GM12891 (cell line): ENCODE measurements around the gene ZNF487.

Experiments
- PAX5 ChIP-seq: IDR thresholded peaks from 2 replicates; pipeline ENCODE4 v1.6.1; 2011; ENCODE audit warnings: low read length, moderate library complexity, mild to moderate bottlenecking; ENCODE audit not compliant: insufficient read depth, severe bottlenecking
- POLR2A ChIP-seq: IDR thresholded peaks from 2 replicates; pipeline ENCODE4 v1.6.1; 2011; ENCODE audit warnings: low read depth, low read length, control low read depth
- POLR2AphosphoS5 ChIP-seq: IDR thresholded peaks from 2 replicates; pipeline ENCODE4 v1.6.1; 2011; ENCODE audit warnings: low read depth, low read length, control low read depth
- POU2F2 ChIP-seq: IDR thresholded peaks from 2 replicates; pipeline ENCODE4 v1.6.1; 2011; ENCODE audit warnings: low read depth, mild to moderate bottlenecking, control low read depth, low read length, moderate library complexity
- SPI1 ChIP-seq: IDR thresholded peaks from 2 replicates; pipeline ENCODE4 v1.6.1; 2011; ENCODE audit warnings: low read depth, low read length, control low read depth
- TAF1 ChIP-seq: IDR thresholded peaks from 2 replicates; pipeline ENCODE4 v1.6.1; 2011; ENCODE audit warnings: low read depth, low read length, control low read depth

DNA sequence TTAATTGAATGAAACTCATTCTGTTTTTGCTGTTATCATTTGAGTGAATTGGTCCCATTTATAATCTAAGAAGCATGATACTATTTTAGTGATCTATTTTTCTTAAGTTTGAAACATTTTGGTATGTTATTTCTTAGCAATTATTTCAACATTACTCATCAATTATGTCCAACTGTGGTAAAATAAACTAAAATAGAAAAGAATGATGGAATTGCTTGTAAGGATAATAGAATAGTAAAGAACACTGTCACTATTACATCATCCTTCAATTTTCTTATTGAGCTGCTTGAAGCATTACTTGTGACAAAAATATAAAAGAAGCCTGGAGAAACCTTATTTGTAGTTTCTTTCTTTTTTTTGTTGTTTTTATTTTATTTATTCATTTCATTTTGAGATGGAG is 42.4 kb downstream of the ZNF487 start:
- TF ChIP-seq POLR2A (no peak), POLR2AphosphoS5 (no peak), POU2F2 (no peak), TAF1 (no peak), SPI1 (no peak), PAX5 (no peak)
